CD4-positive, alpha-beta T cell treated with Interferon alpha-2 for 1 hour (primary cell): ENCODE measurements around the gene SLC16A9.

Source experiments
- DNase-seq, 2 donors: peaks; one replicate each; pipeline ENCODE4 v3.0.0-alpha.2; 2020 to 2022

Gene SLC16A9

DNA sequence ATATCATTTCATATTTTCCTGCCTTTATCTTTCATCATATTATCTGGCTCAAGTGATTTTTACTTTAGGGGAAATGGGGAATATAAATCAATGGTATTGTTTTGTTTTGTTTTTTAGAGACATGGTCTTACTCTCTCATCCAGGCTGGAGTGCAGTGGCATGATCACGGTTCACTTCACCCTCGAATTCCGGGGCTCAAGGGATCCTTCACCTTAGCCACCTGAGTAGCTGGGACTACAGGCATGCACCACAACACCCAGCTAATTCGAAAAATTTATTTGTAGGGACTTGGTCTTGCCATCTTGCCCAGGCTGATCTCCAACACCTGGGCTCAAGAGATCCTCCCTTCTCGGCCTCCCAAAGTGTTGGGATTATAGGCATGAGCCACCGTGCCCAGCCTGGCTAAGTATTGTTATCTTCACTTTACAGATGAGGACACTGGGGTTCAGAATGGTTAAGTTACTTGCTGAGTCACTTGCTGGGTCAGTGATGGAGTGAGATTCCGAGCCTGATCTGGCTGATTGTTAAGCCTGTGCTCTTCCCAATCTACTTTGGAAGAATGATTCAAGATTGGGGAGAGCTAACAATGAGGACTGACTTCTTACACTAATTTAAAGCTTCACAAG is 3.7 kb upstream of the SLC16A9 start:
- no peak for DNase-seq

- DNase-seq, result no peak
Measured at GRCh38 chr10:59711871-59712494, 2.3 kb upstream of the SLC16A9 start.

- DNase-seq, result no peak
Measured at GRCh38 chr10:59708816-59709394, 745 bp downstream of the SLC16A9 start.

DNA sequence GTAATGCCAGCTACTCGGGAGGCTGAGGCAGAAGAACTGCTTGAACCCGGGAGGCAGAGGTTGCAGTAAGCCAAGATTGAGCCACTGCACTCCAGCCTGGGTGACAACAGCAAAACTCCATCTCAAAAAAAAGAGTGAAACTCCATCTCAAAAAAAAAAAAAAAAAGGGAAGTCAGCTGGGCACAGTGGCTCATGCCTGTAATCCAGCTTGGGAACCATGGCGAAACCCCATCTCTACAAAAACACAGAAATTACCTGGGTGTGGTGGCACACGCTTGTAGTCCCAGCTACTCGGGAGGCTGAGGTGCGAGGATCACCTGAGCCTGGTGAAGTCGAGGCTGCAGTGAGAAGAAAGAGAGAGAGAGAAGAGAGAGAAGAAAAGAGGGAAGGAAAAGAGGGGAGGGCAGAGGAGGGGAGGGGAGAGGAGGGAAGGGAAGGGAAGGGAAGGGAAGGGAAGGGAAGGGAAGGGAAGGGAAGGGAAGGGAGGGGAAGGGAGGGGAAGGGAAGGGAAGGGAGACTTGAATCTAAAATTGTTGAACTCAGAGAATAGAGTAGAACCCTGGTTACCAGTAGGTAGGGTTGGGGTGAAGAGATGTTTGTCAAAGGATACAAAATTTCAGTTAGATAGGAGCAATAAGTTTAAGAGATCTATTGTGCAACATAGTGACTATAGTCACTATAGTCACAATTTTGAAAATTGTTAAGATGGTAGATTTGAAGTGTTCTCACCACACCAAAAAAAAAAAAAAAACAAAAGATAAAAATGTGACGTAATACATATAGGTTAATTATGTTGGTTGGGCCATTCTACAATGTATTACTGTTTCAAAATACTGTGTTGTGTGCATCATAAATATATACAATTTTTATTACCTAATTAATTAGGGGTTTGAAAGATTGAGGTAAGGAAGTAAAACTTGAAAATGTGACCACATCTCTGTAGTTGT is 2.5 kb downstream of the SLC16A9 start:
- DNase-seq, result no peak

- no peak for DNase-seq
Measured at GRCh38 chr10:59705931-59706330, 3.7 kb downstream of the SLC16A9 start.

DNA sequence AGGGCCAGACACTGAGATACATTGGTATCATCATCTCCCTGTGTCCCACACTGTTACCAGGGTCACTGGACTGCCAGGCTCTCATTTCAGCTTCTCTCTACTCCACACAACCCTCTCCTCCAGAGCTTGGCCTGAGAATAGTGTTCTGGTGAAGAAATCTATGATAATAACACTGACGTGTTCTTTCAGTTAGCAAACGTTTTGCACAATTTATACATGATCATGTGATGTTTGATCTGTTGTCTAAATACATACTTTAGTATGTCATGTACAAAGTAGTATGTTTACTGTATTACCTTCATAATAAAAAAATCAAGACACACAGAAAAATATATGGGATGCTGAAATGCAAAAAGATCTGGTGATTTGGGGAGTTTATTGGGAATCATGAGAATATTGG is 5.0 kb downstream of the SLC16A9 start:
- no peak for DNase-seq

GRCh38 chr10:59702347-59702746 is 7.3 kb downstream of the SLC16A9 start:
- no peak for DNase-seq

DNA sequence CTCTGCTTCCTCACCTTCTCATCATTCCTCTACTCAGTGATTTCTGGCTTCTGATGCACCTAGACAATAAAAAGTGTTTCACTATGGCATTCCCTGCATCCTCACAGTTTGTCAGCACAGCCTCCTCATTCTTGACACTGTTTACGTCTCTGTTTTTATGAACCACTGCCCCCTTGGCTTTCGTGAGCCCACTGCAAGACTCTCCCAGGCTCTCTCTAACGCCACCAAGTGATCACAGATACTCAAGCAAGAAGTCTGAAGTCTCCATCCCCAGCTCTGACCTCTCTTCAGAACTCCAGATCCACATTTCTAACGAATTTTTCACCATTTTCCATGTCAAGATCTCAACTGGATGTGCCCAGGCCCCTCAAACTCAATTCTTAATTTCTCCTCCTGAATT is 8.9 kb downstream of the SLC16A9 start:
- no peak for DNase-seq

DNA sequence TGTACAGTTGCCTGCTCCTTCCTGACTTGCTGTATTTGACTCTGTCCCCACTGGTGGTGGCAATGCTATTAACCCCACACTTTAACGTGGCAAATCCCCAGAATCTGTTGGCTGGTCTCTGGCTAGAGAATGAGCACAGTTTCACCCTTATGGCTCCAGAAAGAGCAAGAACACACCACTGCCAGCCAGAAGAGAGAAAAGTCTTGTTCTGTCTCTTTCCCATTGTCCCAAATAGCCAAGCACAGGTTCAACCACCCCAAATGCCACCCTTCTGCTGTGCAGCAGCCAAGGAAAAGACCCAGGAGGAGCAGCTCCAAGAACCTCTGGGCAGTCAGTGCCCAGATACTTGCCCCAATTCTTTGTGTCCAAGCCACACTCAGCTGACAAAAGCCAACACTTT is 11.3 kb downstream of the SLC16A9 start:
- no peak for DNase-seq

DNA sequence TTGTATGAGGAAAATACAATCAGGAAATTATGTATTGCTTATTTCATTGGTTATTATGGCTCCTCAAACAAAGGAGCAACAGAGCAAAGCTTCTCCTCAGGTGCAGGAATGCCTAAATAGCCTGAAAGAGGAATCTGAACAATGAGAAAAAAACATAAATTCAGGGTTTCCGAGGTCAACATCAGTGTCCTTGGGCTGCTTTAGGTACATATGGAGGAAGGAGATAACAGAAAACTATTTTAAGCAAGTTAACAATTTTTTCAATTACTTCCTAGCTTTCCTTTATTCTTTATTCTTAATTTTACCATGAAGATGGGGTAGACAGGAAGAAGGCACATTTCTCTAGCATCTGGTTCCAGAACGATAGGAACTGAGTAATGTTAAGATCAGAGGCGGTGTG is 14.0 kb downstream of the SLC16A9 start:
- DNase-seq, result no peak

- DNase-seq, result no peak
Measured at GRCh38 chr10:59694936-59695335, 14.7 kb downstream of the SLC16A9 start.

- no peak for DNase-seq
Measured at GRCh38 chr10:59692113-59692512, 17.5 kb downstream of the SLC16A9 start.

DNA sequence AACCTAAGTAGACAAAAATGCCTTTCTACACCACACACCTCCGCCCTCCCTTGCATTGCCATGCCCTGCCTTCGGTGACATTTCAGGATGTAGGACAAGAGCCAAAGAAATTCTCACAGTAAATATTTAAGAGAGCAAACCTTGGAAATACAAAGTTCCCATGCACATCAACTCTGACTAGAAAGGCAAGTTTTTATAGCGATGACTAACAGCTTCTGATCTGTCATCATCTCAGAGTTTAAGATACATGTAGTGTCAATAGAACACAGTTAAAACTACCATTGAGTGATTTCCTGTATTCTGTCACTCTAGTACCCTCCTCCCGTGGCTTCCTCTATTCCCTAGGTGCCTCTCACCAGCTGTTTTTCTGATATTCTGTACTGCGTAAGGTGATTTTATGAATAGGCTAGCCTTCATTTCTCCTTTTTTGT is 20.7 kb downstream of the SLC16A9 start:
- no peak for DNase-seq

- no peak for DNase-seq
Measured at GRCh38 chr10:59687657-59688056, 22.0 kb downstream of the SLC16A9 start.

DNA sequence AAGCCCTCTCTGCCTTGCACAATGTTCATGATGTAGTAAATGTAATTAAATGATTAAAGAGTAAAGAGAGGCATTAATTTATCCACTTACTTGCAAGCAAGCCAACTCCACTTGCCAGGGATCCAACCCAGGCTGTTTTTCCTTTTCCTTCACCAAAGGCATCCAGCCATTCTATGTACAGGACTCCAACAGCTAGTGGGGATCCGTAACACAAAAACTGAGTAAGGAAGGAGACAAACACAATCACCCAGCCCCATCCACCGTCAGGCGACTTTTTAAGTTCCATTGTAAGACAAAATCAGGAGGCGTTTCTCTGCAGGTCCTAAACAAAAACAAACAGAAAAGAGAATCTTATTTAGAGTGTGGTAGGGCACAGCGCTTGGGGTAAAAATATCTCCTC is 25.6 kb downstream of the SLC16A9 start:
- DNase-seq, result no peak

DNA sequence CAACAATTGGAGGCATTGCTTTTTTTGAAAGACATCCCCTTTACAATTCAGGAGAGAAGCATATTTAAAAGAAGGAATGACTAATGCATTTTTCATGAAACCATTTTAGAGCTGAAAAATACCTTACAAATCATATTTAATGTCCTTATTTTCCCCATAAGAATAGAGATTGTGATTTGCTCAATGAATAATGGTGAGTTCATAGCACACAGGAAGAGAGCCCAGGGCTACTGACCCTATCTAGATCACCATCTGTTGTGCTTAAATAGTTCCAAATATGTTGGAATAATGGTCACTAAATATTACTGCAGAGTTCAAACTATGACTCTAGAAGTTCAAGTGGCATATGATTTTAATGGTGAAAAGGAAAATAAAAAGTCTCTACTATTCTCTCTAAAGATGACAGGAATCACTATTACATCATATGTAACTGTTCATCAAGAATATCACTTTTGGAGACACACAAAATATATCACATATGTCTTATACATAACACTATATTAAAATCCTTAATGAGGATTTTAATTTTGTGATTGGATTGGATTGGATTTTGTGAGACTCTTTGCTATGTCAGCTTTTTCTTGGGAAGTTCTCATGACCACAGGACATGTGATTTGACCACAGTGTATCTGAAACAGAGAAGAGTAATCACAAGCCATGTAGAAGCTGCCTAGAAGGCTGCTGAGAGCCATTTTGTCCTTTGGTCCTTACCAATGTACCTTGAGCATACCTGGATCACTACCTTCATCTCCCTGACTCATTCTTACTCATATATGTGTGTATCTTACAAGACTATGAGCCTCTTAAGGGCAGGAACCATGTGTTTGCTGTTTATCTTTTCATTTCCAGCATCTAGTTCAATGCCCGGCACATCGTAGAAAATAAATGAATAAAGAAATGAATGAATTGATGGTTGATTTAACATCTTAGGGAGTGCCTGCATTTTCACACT is 26.4 kb downstream of the SLC16A9 start:
- no peak for DNase-seq

- no peak for DNase-seq
Measured at GRCh38 chr10:59680199-59680598, 29.5 kb downstream of the SLC16A9 start.

DNA sequence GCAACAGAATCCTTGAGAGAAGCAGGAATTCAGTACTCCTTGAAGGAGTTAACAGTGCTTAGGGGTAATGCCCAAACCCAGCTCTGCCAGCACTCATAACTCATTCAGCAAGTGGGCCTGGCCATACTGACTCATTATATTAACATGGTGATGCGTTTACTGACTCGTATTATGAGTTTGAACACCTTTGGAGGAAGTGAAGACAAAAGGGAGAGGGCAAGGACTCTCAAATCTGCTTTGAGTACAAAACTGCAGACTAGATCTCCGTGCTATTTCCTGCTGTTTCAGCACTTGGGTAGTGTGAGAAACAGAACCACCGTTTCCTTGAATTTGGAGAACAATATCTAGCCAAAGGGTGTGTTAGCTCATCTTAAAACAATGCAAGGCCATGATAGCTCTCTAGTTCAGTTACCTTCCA is 30.8 kb downstream of the SLC16A9 start:
- DNase-seq, result no peak

- no peak for DNase-seq
Measured at GRCh38 chr10:59677253-59677831, 32.3 kb downstream of the SLC16A9 start.

DNA sequence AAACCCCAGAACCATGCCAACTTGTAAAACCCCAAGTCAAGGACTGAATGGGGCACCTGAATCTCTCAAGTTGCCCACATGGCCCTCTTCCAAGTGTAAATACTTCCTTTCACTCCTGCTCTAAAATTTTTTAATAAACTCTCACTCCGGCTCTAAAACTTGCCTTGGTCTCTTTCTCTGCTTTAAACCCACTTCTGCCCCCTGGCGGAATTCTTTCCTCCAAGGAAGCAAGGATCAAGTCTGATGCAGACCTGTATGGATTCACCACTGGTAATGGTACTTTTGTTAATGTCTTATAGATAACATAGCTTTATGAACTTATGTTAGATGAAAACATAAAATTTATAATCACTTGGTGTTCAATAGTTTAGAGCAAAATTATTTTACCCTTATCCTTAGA is 33.8 kb downstream of the SLC16A9 start:
- no peak for DNase-seq

DNA sequence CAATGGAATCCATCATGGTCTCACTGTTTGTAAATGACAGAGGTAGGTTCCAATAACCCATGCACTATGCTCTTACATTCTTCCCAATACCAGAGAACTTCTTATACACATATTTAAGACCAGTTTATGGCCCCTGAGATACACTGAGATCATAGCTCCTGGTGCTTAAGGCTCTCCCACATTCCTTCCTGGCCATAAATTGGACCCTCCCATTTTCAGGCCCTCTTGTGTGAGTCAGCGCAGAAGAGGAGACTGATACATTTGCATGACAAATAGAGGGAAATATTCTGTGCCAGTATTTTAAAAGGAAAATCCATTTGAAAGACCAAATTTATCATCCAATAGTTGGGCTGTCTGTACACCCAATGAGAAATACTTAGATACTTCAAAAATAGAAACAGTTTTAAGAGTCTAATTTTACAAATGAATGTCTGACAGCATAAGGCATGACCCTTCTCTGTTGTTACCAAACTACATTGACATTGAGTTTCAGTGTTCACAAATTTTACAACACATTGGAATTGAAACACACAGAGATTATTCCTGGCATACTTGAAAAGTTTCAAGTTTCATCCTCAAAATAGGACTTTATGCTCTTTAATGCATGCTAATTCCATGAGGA is 35.3 kb downstream of the SLC16A9 start:
- no peak for DNase-seq
